HG03175 (cell line): Measurements from ENCODE around the gene SPTBN5.

Experiments used
- ATAC-seq: cut with Tn5 transposase; IDR thresholded peaks from one replicate; pipeline ENCODE4 v1.9.1; 2021; ENCODE audit warnings: mild to moderate bottlenecking, moderate library complexity; ENCODE audit not compliant: unreplicated experiment

The SPTBN5 gene

DNA sequence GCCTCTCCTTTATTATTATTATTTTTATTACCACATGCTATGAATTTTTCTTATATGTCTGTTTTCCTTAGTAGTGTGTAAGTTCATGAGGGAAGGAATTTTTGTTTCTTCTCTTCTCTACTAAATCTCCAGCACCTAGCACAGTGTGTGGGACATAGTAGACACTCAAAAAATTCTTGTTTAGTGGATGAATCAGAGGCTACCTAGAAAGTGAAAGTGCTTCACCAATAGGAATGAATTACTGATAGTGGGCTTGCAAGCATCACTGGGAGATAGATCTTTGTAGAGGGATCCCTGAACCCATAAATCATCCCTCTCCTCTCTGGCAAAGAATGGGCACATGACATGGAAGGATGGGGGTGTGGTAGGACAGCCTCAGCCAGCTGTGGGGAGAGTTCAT lies 8.5 kb downstream of the SPTBN5 start:
- ATAC-seq = no peak

DNA sequence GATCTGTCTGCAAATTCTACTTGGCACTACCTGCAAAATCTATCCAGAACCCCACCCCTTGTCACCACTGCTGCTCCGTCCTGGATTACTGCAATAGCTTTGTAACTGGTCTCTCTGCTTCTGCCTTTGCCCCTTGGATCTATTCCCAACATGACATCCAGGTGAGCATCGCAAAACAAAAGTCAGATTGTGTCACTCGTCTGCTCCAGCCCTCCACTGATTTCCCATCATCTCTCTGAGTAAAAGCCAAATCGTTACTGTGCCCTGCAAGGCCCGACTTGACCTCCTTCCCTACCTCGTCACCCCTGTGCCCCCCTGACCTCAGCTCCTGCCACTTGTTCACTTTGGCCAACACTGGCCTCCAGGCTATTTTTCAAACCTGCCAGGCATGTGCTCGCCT lies 9.4 kb downstream of the SPTBN5 start:
- ATAC-seq = no peak

DNA sequence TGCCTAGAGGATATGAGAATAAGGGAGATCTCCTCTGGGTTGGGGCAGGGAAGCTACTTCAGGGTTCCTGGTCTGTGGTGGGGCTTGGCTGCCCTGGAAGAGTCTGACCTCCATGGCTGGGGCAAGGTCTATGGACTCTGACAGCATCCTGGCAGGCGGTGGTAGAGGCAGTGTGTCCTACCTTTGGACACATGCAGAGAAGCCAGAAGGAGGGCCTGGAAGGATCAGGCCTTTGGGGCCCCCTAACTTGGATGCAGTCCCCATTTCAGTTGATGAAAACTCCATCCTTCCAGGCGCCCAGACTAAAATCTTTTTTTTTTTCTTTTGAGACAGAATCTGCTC lies 10.4 kb downstream of the SPTBN5 start:
- no peak for ATAC-seq

GRCh38 chr15:41882689-41883483 lies 11.0 kb downstream of the SPTBN5 start:
- no peak for ATAC-seq

DNA sequence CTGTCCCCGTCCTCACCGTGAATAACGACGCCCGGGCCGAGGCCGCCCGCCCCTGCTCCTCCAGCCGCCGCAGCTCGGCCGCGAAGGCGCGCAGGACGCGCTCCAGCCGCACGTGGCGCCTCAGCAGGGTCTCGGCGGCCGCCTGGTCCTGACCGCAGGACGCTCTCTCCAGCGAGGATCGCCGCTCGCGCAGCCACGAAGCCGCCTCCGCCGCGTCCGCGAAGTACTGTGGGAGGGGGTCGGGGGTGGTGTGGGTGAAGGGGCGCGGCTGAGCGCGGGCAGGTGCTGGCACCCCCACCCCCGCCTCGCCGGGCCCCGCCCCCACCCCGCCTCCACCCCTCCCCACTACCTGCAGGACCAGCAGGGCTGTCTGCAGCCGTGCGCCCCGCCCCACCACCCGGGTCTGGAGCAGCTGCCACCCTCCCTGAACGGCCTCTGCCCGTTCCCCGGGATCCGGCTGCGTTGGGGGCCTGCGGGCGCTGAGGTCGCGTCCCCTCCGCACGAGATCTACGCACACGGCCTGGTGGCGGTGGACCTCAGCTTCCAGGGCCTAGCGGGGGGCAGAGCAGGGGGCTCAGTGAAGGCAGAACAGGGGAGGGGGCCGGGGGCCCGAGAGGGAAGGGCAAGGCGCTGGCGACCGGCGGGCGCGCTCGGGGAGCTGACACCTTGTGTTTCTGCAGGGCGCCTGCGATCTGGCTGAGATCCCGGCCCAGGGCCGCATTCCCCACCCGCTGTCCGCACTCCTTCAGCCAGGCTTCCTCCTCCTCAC lies 11.7 kb downstream of the SPTBN5 start:
- ATAC-seq = no peak

DNA sequence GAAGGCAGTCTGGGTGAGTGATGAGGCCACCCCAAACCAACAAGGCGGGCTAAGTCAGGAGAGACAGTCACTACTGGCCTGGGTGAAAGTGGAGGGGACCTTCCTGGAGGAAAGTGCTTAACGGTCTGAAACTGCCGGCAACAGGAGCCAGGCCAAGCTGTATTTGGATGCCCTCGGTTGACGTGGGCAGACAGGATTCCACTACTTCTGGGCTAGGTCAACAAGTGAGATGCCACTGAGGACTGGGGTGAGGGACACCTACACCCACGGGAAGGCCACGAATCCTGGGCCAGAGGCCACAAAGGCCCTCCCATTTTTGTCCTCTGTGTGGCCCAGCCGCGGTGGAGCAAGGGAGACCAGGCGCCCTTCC lies 12.3 kb downstream of the SPTBN5 start:
- ATAC-seq = no peak

DNA sequence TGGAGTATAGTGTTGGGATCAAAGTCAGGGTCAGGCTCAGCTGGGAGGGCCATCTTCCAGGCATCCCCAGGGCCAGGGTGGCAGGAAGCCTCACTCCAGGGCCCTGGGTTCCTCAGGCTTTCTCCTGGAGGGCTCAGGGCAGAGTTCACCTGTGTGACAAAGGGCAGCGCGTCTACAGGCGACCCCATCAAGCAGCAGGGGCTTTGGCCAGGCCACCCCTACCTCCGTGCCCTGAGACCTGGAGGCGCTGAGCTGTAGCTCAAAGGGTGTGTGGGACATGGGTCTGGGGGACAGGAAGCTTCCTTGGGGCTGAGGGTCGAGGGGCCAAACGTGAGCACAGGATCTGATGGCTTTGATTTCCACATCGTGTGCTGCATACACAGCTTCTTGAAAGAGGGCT lies 12.8 kb downstream of the SPTBN5 start:
- no peak for ATAC-seq

DNA sequence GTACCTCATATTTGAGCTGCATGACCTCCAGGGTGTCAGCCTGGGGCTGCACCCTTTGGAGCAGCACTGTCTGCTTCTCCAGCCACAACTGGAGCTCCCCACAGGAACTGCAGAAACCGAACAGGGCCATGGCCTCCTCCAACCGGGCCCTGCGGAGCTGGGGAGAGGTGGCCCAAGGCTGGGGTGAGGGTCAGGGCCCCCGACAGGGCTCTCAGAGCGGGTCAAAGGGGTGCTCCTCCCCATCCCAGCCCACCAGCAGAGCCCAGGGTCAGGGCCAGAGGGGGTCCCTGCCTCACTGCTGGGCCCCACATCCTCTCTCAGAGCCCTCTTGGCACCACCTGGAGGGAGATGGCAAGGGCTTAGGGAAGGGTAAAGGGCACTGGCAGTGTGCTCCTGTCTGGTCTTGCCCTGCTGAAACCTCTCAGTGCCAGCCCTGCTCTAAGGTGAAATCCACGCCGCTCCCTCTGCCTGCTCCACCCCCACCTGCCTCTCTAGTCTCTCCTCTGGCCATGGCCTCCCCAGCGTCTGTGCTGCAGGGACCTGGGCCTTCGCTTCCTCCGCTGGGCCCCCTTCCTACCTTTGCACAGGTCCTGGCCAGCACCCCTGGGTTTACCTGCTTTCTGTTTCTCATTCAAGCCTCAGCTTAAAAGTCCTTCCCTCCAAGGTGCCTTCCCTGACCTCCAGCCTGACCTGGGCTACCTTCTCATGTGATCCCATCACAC lies 13.5 kb downstream of the SPTBN5 start:
- ATAC-seq = no peak

- no peak for ATAC-seq
Observed at GRCh38 chr15:41879321-41879845, 14.5 kb downstream of the SPTBN5 start.

DNA sequence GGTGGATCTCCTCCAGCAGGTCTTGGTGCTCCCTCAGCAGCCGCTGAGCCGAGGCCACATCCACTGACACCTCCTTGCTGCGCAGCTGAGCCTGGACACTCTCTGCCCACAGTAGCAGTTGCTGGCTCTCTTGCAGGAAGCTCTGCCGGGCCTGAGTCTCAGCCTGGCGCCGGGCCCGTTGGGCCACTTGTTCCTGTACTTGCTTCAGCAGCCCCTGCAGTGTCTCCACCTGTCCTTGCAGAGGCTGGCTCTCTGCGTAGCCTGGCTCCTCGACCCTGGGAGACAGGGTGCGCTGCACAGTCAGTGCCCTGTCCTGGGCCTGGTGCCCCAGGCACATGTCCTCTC lies 15.5 kb downstream of the SPTBN5 start:
- no peak for ATAC-seq

DNA sequence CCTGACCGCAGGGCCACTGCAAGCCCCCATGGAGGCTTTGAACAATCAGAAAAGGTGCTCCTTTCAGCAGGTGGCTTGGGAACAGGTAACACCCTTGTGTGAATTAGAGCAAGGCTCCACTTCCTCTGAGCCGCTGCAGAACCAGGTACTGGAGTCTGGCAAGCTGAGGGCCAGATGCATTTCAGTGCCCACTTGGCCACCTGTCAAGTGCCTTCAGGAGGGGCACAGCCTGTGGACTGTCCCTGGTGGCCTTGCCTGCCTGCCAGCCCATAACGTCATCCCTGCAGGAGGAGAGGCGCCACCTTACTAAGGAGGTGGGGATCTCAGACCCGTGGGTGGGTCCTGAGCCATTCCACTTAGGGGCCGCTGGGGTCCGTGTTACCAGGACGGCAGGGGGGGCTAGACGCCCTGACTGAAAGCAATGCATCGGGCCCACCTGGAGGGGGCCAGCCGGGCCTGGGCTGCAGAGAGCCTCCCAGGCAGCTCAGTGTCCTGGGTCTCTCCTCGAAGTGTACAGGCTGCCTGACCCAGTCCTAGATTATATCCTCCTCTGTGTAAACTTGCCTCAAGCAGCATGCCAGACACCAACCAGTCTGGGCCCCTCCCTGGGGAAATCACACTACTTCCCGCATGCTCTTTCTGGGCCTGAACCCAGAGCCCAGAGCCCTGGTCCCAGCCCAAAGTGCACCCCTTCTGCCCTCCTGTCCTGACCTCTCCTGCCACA lies 16.1 kb downstream of the SPTBN5 start:
- no peak for ATAC-seq

DNA sequence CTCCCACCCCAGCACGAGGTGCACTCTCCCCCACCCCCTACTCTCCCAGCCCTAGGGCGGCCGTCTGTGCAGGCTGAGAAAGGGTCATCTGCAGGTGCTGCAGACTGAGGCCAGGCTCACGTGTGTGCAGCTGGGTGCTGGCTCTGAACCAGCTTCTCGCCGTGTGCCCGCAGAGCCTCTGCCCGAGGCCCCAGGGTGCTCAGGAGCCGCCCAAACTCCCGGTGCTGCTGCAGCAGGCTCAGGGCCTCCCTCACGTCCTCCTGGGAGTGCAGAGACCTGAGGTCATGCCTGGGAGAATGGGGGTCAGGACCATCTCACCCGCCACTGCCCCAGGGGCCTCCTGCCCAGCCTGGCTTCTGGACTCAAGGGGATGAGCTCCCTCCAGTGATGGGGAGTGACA lies 17.2 kb downstream of the SPTBN5 start:
- no peak for ATAC-seq

DNA sequence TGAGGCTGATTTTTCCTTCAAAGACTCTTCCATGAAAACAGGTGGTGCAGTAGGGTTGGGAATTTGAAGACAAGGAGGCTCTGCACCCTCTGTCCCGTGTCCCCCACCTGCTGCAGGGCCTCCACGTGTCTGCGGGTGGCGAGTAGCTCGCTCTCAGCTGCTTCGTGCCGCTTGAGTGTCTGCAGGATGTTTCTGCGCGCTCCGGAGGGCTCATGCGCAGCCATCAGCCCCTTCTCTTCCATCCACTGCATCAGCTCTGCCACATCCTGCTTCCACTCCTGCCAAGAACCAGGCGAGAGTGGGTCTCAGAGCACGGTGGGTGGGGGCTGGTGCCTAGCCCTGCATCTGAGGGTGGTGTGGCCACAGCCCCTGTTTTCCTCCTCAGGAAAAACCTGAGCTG lies 17.8 kb downstream of the SPTBN5 start:
- ATAC-seq = no peak

DNA sequence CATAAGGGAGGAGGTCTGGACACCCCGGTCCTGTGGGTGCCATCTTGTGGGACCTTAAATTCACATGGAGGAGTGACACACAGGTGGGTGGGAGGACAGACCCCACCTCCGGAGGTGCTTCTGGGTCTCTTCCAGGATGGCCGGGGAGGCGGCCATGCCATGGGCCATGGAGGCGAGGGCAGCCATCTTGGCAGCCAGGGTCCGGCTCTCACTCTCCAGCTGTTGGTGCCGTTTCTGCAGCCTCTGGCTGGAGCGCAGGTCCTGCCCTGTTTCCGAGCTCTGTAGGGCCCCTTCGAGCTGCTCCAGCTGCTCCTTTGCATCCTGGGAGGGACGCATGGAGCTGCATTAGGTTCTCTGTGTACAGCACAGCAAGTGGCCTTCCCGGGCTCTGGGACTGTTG lies 19.1 kb downstream of the SPTBN5 start:
- no peak for ATAC-seq

DNA sequence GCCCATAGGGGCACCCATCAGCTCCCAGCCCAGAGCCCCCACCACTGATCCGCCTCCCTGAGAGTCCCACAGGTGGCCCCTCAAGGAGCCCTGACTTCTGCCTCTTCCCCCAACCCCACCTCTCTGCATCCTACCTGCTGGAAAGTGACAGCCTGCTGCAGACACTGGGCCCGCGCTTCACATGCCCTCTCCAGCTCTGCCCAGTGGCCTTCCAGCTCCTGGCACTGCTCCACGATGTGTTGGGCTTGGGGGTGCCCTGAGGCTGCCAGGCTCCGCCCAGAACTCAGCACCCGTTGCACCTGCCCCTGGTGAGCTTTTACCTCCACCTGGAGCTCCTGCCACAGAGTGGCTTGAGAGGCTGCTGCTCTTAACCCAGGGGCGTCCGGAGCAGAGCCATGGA lies 20.1 kb downstream of the SPTBN5 start:
- ATAC-seq = no peak

GRCh38 chr15:41872166-41872747 lies 21.6 kb downstream of the SPTBN5 start:
- no peak for ATAC-seq

GRCh38 chr15:41871175-41871905 lies 22.5 kb downstream of the SPTBN5 start:
- ATAC-seq = no peak

DNA sequence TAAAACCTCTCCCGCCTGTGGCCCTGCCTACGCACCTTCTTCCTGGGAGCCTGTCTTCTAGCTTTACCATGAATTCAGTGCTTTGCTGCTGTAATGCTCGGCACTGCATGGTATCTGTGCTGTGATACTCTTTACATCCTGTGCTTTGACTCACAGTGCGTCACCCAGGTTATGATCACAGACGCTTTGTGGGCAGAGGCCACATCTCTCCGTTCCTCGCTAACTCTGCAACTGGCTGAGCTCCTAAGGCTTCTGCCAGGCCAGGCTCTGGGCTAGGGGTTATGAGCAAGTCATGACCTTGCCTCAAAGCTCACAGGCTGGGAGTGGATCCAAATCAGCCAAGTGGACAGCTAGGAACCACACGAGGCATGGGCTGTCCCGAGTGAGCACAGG lies 23.2 kb downstream of the SPTBN5 start:
- ATAC-seq = no peak

- no peak for ATAC-seq
Observed at GRCh38 chr15:41869770-41870688, 23.8 kb downstream of the SPTBN5 start.
